Activated CD8-positive, alpha-beta memory T cell treated with anti-CD3 and anti-CD28 coated beads, Interleukin-2, amount 50 U/mL, for 24 hours (primary cell): Measurements from ENCODE around the gene LMF1.

Source experiments
- DNase-seq: peaks from one replicate; pipeline ENCODE4 v3.0.0-alpha.2; 2020; ENCODE audit errors: extremely low read depth

The LMF1 gene

DNA sequence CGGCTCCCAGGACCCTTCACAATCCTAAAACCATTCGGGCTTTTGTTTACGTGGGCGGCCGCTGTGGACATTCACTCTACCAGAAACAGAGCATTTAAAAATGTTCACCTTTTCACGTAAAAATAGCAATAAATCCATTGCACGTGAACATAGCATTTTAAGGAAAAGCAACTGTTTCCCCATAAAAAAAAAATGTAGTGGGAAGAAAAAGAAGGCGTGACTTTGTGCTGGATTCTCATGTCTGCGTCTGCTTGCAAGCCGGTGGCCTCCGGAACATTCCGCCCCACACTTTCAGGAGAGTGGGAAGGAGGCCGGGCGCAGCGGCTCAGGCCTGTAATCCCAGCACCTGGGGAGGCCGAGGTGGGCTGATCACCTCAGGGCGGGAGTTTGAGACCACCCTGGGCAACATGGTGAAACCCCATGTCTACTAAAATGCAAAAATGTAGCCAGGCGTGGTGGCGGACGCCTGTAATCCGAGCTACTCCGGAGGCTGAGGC is 156.8 kb downstream of the LMF1 start:
- no peak for DNase-seq

DNA sequence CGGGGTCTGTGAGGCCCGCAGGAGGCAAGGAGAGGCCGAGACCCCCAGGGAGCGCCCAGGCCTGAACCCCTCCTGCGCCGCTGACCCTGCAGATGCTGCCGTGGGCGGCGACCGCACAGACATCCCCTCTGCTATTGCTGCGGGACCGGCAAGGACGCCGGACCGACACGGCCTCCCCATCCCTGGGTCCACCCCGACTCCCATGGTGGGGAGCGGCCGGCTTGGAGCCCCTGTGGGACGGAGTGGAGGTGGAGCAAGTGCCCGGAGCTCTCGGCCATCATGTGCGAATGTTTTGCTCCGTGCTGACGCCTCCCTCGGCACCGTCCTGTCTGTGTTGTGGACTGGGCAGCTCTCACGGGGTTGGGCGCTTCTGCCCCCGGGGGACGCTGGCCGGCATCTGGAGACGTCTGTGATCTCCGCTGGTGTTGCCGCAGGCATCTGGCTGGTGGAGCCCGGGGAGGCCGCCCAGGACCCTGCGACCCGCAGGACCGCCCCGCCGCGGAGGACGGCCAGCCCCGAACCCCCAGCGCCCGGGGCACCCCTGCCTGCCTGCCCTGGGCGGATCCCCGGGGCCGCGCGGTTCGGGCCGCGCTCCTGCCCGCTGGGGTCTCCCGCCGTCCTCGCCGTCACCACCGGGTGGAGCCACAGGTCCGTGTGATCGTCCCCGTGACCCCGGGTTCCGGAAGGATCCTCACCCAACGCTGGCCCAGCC is 157.4 kb downstream of the LMF1 start:
- no peak for DNase-seq

DNA sequence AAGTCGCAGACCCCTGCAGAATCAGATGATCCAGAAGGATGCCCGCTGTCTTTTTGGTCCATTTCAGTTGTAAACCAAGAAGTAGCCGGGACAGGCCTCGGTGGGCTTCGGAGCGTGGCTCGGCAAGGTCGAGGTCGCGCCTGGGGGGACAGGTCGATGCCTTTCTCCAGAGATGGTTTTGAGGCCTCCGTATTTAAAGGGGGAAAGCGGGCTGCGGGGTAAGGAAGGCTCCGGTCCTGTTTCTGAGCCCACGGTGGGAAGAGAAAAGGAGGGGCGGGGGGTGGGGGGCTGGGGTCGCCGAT is 162.7 kb downstream of the LMF1 start:
- DNase-seq: no peak

DNA sequence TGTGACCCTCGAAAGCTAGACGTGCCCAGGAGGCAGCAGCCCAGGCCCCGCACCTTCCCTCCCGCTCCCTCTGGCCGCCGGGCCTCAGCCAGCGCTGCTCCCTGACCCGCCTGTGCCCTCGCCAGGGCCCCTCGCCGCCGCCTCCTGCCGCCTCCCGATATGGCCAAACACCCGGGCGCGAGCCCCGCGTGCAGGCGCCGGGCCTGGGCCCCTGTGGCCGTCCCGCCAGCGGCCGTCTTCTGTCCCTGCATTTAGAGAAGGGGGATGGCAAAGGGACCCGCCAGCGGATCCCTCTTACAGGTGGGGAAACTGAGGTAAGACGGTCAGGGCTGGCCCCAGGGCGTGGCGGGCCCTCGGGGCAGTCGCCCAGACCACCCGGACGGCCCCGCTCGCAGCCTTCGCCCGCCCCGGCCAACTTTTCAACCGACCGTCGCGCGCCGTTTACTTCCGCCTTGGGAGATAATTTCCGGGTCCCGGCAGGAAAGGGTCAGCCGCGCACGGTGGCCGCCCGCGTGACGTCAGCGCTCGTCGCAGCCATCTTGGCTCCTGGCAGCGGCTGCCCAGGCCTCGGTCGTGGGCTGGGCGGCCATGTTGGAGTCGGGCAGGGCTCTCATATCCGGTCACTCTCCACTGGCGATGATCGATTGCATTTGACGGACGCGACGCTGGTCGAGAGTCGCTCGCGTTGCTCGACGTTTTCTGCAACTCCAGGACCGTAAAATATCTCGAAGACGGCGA is 163.3 kb downstream of the LMF1 start:
- peak; percentile 63 for DNase-seq

DNA sequence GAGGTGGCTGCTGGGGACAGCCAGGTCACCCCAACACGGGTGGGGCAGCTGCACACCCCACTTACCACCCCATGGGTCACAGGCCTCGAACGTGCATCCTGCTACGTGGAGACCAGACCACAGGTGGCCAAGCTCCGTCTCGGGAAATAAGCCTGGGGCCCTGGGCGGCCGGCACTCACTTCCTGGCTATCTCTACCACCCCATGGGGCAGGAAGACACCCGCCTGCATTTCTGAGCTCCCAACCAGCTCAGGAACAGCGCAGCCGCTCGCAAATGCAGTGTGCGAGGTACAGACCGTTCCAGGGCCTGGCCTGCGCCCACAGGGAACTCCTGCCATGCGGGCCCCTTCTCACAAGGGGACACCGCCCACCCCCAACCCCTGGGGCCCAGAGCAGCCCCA is 165.3 kb downstream of the LMF1 start:
- DNase-seq: no peak

DNA sequence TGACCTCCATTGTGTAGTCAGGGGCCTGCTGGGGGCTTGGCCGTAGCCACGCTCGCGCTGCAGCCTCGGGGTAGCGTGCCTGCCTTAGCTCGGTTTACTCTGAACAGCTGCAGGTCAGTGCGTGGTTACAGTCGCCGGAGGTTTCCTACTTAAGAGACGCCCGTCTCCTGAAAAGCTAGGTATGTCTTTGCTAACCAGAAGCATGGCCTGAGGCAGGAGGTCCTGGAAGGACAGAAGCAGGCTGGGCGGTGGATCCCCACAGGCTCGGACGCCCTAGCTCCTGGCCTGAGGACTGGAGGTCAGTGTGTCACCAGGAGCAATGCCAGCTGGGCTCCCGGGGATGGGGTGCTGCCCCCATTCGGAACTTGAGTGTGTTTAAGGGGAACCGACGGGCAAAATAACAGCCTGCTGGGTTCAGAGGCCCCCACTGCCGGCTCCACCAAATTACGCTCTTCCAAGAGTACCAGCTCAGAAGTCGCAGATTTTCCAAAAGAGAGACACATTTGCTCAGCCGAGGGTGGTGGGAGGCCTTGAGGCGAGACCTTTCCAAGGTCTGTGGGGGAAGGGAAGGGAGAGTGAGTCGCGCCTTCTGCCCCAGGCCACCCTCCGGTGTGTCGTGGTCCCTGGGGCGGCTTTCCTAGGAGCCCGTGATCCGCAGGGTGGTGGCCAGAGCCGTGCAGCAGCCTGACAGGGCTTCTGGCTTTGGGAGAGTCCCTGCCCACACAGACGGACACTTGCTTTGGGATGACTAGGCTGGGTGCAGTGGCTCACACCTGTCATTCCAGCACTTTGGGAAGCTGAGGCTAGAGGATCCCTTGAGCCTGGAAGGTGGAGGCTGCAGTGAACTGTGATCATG is 166.4 kb downstream of the LMF1 start:
- DNase-seq: no peak

DNA sequence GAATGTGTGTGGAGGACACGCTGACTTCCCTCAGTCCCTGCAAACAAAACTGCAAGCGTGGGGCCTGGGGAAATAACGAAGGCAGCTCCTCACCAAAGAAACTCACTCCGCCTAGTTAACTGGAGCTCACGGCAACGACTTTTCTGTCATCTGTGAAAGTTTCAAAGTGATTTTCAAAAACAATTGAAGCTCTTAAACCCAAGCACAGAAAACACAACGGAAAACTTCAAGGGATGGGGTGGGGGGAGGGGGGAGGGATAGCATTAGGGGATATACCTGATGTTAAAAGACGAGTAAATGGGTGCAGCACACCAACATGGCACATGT is 167.1 kb downstream of the LMF1 start:
- DNase-seq: no peak
